DND-41 (cell line): Measurements from ENCODE around the gene FAM32A.

ENCODE experiments used
- ATAC-seq: fragments of 200-7000 bp; cut with Tn5 transposase; 3 replicates; pipeline ENCODE4 v1.9.1; 2021; ENCODE audit warnings: low read depth; ENCODE audit not compliant: insufficient read depth
- DNase-seq: peaks from one replicate; pipeline ENCODE4 v3.0.0-alpha.2; 2020
- H2AFZ ChIP-seq: 2 replicates; pipeline ENCODE4 v1.6.0; 2012; ENCODE audit warnings: low read depth, low read length
- H3K27ac ChIP-seq: 2 replicates; pipeline ENCODE4 v1.5.1; 2012; ENCODE audit warnings: low read length, inconsistent platforms
- H3K27me3 ChIP-seq: fragments of 200-600 bp; sonication (generic); 2 replicates; pipeline ENCODE4 v1.6.0; 2012; ENCODE audit warnings: low read length, mild to moderate bottlenecking, inconsistent platforms; ENCODE audit not compliant: insufficient read depth, poor library complexity
- H3K36me3 ChIP-seq: 2 replicates; pipeline ENCODE4 v1.5.1; 2012; ENCODE audit warnings: low read length, inconsistent platforms; ENCODE audit not compliant: insufficient read depth
- H3K4me1 ChIP-seq: 2 replicates; pipeline ENCODE4 v1.5.1; 2012; ENCODE audit warnings: mild to moderate bottlenecking, low read length; ENCODE audit not compliant: insufficient read depth
- H3K4me2 ChIP-seq: 2 replicates; pipeline ENCODE4 v1.6.0; 2012; ENCODE audit warnings: mild to moderate bottlenecking, moderate library complexity, low read length, inconsistent platforms; ENCODE audit not compliant: insufficient read depth
- H3K4me3 ChIP-seq, 2 experiments: fragments of 200-600 bp in 1 of 2; shearing (Covaris generic) in 1 of 2; 2 replicates each; pipeline ENCODE4 v1.5.1; 2012 to 2016; ENCODE audit warnings: inconsistent platforms in 2 of 2, low read length in 2 of 2, mild to moderate bottlenecking in 2 of 2, low read depth in 1 of 2, moderate library complexity in 1 of 2
- H3K79me2 ChIP-seq: 2 replicates; pipeline ENCODE4 v1.6.0; 2012; ENCODE audit warnings: low read length, inconsistent platforms; ENCODE audit not compliant: insufficient read depth
- H3K9ac ChIP-seq: 2 replicates; pipeline ENCODE4 v1.6.0; 2012; ENCODE audit warnings: low read depth, mild to moderate bottlenecking, inconsistent platforms, low read length, moderate library complexity
- H3K9me3 ChIP-seq: 2 replicates; pipeline ENCODE4 v1.5.1; 2012; ENCODE audit warnings: low read length, moderate library complexity, mild to moderate bottlenecking, inconsistent platforms; ENCODE audit not compliant: insufficient read depth, severe bottlenecking
- H4K20me1 ChIP-seq: 2 replicates; pipeline ENCODE4 v1.6.0; 2012; ENCODE audit warnings: low read length; ENCODE audit not compliant: insufficient read depth
- CTCF ChIP-seq: IDR thresholded peaks from 2 replicates; pipeline ENCODE4 v1.5.1; 2012; ENCODE audit warnings: borderline replicate concordance, low read length, moderate library complexity, mild to moderate bottlenecking; ENCODE audit not compliant: poor library complexity, severe bottlenecking; ENCODE audit errors: extremely low read depth
- EZH2 ChIP-seq: IDR thresholded peaks from 3 replicates; pipeline ENCODE4 v1.6.1; 2012; ENCODE audit warnings: borderline replicate concordance, low read depth, mild to moderate bottlenecking, moderate library complexity, low read length, inconsistent platforms; ENCODE audit not compliant: severe bottlenecking

The FAM32A gene

GRCh38 chr19:16222806-16223205 lies 37.6 kb downstream of the FAM32A start:
- Histone ChIP-seq H3K36me3 (peaks cover 97% of the 10 kb centered on the region), H3K4me2 (no peak overlapping the region), H3K4me3 (no peak overlapping the region), H3K4me1 (no peaks in the 10 kb centered on the region), H3K79me2 (peaks cover 18% of the 10 kb centered on the region; the same call in 1 of the 2 replicates), H2AFZ (no peak overlapping the region), H3K9me3 (peaks cover 29% of the 10 kb centered on the region), H4K20me1 (peaks cover 28% of the 10 kb centered on the region), H3K27ac (no peak overlapping the region), H3K27me3 (no peaks in the 10 kb centered on the region), H3K9ac (no peak overlapping the region)
- TF ChIP-seq EZH2 (no peak), CTCF (no peak)
- no peak for DNase-seq
- no peak for ATAC-seq

- no peak for ATAC-seq
- peaks cover 26% of the 10 kb centered on the region for H3K9me3 ChIP-seq
- peaks cover 18% of the 10 kb centered on the region; the same call in 1 of the 2 replicates for H3K79me2 ChIP-seq
- H3K36me3 ChIP-seq: peaks cover 97% of the 10 kb centered on the region
- H3K4me1 ChIP-seq: no peaks in the 10 kb centered on the region
- no peak for TF ChIP-seq EZH2
- no peak for TF ChIP-seq CTCF
- no peak for DNase-seq
- H3K4me3 ChIP-seq: no peak overlapping the region
- H2AFZ ChIP-seq: no peak overlapping the region
- H3K9ac ChIP-seq: no peak overlapping the region
- H3K27ac ChIP-seq: no peak overlapping the region
- no peaks in the 10 kb centered on the region for H3K27me3 ChIP-seq
- peaks cover 28% of the 10 kb centered on the region for H4K20me1 ChIP-seq
- no peak overlapping the region for H3K4me2 ChIP-seq
Observed at GRCh38 chr19:16223746-16224145, 38.5 kb downstream of the FAM32A start.

- no peak overlapping the region for H3K9ac ChIP-seq
- no peak overlapping the region for H2AFZ ChIP-seq
- no peaks in the 10 kb centered on the region for H3K4me1 ChIP-seq
- peaks cover 28% of the 10 kb centered on the region for H4K20me1 ChIP-seq
- no peak for ATAC-seq
- no peak overlapping the region for H3K4me3 ChIP-seq
- H3K27ac ChIP-seq: no peak overlapping the region
- H3K36me3 ChIP-seq: peaks cover 99% of the 10 kb centered on the region
- no peaks in the 10 kb centered on the region for H3K27me3 ChIP-seq
- H3K79me2 ChIP-seq: peaks cover 15% of the 10 kb centered on the region; the same call in 1 of the 2 replicates
- no peak overlapping the region for H3K4me2 ChIP-seq
- peaks cover 25% of the 10 kb centered on the region for H3K9me3 ChIP-seq
- TF ChIP-seq EZH2 (no peak), CTCF (no peak)
- DNase-seq: no peak
Observed at GRCh38 chr19:16224293-16225045, 39.3 kb downstream of the FAM32A start.
